ENCODE results near the gene MAGI2.
"Not testable (repeated sequence)": the region's sequence is repeated elsewhere in the genome, so short reads cannot be mapped to it uniquely, and the experiment has no call there.

The MAGI2 gene

DNA sequence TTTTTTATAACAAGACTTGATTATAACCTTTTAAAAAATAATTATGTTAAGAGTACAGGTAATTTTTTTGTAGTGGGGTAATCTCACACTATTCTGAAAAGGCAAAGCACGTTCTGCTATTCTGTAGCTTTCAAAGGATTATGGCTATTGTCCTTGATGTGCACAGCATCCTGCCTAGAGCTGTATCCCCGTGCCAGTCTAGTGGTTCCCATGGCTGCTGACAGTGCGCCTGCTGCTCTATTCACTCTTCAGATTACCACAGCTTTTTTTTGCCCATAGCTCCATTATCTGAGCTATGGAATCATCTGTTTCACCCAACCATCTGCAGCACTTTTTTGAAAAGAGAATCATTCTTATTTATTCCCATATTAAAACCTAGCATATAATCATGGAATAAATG is 931.5 kb downstream of the MAGI2 start:
- no peak for DNase-seq

- no peak for DNase-seq
Measured at GRCh38 chr7:78516450-78516849, 937.0 kb downstream of the MAGI2 start.

GRCh38 chr7:78514634-78515033 is 938.8 kb downstream of the MAGI2 start:
- DNase-seq = peak; percentile 88

DNA sequence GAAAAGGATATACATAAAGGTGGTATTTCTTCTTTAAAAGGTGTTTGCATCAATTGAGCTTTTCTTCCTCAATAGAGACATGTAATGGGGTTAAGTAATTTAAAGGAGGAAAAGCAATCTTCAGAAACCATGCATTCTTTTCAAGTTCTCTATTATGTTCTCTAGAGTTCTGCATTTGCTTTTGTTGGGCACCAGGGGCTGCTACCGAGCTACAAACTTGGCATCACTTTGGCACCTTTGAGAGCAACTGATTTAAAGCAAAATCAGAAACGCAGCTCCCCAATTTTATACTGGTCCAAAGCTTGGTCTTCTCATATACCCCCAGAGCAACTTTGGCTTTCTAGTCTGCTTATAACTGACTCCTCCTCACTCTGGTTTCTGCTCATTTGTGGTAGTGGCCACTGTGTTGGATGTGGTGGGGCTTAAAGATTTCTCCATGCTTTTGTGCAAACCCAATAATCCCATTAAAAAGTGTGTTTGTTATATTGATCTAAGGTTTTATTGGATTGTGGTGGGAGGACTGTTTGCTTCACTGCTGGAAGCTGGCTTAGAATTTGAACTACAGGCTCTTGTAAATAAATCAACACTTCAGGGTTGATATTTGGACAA is 942.8 kb downstream of the MAGI2 start:
- DNase-seq = no peak

GRCh38 chr7:78503301-78503700 is 950.2 kb downstream of the MAGI2 start:
- not testable (repeated sequence) for DNase-seq

GRCh38 chr7:78501064-78501463 is 952.4 kb downstream of the MAGI2 start:
- DNase-seq = no peak

- DNase-seq = no peak
Measured at GRCh38 chr7:78499971-78500370, 953.5 kb downstream of the MAGI2 start.

GRCh38 chr7:78499283-78499682 is 954.2 kb downstream of the MAGI2 start:
- DNase-seq = no peak

- DNase-seq = no peak
Measured at GRCh38 chr7:78497728-78498427, 955.6 kb downstream of the MAGI2 start.

- no peak for DNase-seq
Measured at GRCh38 chr7:78496096-78496630, 957.3 kb downstream of the MAGI2 start.

DNA sequence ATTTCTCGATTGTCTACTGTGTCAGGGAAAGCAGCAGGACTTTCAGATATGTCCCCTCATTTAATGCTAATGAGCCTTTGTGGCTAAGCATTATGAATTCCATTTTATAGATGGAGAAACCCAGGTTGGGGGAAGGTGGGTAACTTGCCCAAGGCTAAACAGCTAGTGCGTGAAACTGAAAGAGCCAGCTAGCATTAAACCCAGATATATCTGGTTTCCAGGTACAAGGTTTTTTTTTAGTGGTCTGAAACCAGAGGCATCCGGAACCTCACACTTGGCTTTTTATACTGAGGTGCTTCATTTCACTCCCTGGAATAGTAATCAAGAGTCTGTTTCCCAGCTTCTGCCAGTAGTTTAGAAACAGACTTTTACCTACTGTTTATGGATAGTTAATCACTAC is 960.1 kb downstream of the MAGI2 start:
- no peak for DNase-seq

DNA sequence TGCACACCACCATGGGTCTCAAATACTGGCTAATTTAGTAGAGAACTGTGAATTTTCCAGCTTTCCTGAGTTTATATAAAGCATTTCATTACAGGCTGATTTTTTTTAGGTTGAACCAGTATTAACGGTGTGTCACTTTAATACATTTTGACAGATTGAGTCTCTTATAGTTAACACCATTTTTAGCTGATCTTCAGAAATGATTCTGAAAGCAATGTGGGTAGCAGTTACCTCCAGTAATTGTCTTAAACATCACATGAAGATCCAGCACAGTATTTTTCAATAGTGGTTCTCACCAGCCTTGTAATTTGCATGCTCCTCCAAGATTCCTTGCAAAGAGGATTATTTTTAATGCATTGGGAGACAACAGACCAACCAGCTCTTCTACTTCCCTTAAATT is 961.3 kb downstream of the MAGI2 start:
- DNase-seq = no peak

- no peak for DNase-seq
Measured at GRCh38 chr7:78490524-78490923, 962.9 kb downstream of the MAGI2 start.

- no peak for DNase-seq
Measured at GRCh38 chr7:78489476-78490240, 963.8 kb downstream of the MAGI2 start.

DNA sequence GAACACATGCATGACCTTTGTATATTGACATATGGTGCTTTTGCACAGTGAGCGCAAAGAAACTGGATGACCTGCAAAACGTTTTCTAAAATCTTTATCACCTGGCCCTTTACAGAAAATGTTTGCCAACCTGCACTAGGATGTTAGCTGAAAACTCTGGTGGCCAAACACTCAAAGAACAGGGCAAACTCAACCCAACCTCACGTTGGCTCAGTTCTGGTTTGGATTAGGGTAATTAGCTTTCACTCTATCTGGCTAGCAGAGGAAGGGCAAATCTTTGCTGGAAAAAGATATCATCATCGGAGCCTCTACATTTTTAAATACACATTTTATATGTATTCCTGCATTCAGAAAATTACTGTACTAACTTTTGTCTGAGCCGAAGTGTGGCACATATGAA is 966.0 kb downstream of the MAGI2 start:
- no peak for DNase-seq

DNA sequence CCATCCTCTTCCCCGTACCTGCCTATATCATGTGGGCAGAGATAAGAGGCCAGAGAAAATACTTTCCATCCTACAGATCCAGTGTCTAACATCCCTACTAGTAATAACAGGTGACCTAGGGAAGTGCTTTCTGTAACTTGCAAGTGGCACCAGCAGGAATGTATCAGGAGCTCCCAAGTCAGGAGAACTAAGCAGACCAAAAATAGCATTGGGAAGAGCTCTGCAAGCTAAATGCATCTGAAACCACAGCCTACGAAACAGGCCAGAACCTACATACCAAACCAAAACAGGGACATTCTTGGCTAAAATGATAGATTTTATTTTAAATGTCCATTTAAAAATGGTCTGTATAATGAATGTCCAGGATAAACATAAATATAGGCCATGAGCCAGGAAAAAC is 974.1 kb downstream of the MAGI2 start:
- DNase-seq = no peak

GRCh38 chr7:78476851-78477405 is 976.5 kb downstream of the MAGI2 start:
- DNase-seq = no peak

DNA sequence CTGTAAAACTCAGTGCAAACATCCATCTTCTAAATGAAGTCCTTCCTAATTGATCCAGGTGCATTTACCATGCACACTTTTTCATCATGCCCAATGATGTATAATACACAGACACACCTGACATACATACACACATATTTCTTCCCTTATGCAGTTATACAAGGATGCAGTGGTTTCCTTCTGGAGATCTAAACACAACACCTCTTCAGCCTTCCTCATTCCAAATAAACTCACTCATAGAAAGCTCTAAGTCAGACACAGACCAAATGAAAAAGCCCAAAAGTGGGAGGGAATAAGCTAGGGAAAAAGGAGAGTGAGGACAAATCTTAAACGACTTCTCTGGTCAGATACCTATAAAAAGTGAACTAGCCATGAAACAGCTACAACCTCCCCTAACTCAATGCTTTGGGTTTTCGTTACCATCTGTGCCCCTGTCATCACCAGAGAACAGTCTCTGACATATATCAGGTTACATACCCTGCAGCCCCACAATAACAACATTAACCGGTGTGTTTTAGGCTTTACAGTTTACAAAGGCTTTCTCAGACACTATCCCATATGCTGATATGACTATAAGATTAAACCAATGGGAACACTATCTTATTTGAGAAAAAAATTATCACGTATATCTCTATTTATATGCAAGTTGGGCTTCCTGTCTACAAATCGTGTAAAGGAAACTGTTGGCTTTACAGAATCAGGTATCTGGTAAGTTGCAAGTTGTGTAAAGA is 979.7 kb downstream of the MAGI2 start:
- no peak for DNase-seq

DNA sequence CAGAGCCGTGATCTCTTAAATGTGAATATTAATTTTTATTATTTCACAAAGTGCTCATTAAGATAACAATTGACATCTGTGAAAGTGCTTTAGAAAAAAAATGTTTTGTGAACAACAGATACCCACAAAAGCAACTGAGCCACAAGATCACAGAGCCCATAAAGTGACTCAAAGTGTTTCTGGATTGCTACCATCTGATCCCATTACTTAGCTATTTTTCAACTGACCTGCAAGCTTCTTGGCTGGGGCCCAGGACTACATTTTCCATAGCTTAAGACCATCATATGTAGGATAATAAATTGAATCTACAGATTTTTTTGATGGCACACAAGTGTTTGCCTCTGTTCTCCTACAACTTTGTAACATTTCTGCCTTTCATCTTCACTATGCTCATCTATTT is 980.4 kb downstream of the MAGI2 start:
- no peak for DNase-seq

DNA sequence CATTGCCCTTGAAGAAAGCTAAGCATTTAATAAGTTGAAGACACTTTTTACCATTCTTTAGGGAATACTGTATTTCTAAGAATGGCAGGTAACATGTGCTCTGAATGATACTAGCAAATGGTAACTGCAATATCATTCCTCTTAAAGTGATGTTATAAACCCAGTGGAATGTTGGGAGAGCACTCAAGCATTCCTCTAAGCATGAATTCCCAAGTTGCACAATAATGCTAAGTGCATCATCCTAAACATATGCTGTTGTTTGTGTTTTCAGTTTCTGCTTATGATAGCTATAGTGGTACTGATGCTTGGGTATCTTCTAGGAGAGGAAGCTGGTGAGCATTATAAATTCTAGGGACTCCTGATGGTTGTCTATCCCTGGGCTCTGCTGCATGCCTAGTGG is 980.9 kb downstream of the MAGI2 start:
- DNase-seq = no peak

DNA sequence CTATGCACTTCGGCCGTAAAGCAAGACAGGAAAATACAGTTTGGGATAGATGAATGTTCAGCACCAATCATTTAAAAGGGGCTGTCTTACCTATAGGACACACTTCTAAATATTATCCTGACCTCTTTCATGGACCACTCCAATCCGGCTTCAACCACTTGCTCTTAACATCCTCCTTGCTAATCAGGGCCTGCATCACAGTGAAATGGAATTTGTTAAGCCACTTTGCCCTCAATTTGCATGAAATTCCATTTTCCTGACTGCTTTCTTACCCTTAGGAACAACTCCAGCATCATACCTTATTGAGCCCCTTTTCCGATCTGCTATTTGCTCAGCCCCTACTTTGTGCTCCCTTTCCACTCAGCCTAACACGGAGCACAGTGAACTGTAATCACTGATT is 987.6 kb downstream of the MAGI2 start:
- DNase-seq = no peak

DNA sequence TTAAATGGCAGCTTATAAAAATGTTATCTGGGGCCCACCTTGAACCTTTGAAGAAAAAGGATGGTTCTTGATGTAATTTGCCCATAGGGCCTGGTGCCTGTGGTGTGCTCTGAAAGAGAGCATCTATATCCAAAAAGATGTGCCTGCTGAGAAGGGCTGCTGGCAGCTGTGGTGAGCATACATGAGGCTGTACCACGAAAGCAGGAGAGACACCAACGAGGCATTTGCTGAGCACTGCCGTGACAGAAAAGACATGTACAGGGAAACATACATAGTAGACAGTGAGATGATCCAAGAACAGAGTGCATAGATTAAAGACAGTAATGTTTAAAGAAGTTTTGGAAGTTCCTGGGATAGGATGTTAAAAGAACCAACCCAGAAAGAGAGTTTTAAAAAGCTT is 990.4 kb downstream of the MAGI2 start:
- DNase-seq = no peak

- no peak for DNase-seq
Measured at GRCh38 chr7:78450706-78451105, 1002.8 kb downstream of the MAGI2 start.
